HG02588 (cell line): Measurements from ENCODE around the gene ASB2.
A peak's percentile ranks its signal among the peaks of the same experiment; 100 is the strongest.

Experiments used
- ATAC-seq: cut with Tn5 transposase; IDR thresholded peaks from one replicate; pipeline ENCODE4 v1.9.1; 2021; ENCODE audit warnings: mild to moderate bottlenecking, moderate library complexity; ENCODE audit not compliant: unreplicated experiment

Gene ASB2

GRCh38 chr14:93981316-93982229, 5.2 kb upstream of the ASB2 start:
- ATAC-seq = no peak

- no peak for ATAC-seq
Measured at GRCh38 chr14:93980456-93981201, 4.3 kb upstream of the ASB2 start.

- no peak for ATAC-seq
Measured at GRCh38 chr14:93978735-93979134, 2.4 kb upstream of the ASB2 start.

- no peak for ATAC-seq
Measured at GRCh38 chr14:93977790-93978581, 1.6 kb upstream of the ASB2 start.

GRCh38 chr14:93977171-93977570, 801 bp upstream of the ASB2 start:
- ATAC-seq = no peak

- ATAC-seq = peak; percentile 69
Measured at GRCh38 chr14:93975791-93976476, 436 bp downstream of the ASB2 start.

GRCh38 chr14:93974833-93975232, 1.5 kb downstream of the ASB2 start:
- no peak for ATAC-seq

GRCh38 chr14:93974299-93974698, 2.1 kb downstream of the ASB2 start:
- ATAC-seq = no peak

GRCh38 chr14:93973607-93974006, 2.8 kb downstream of the ASB2 start:
- ATAC-seq = no peak

- ATAC-seq = no peak
Measured at GRCh38 chr14:93972618-93973205, 3.7 kb downstream of the ASB2 start.

GRCh38 chr14:93971635-93972027, 4.7 kb downstream of the ASB2 start:
- ATAC-seq = no peak

- ATAC-seq = peak; percentile 33
Measured at GRCh38 chr14:93970965-93971634, 5.3 kb downstream of the ASB2 start.

- no peak for ATAC-seq
Measured at GRCh38 chr14:93970585-93970964, 5.8 kb downstream of the ASB2 start.

GRCh38 chr14:93969082-93969828, 7.1 kb downstream of the ASB2 start:
- no peak for ATAC-seq

- ATAC-seq = peak; percentile 42
Measured at GRCh38 chr14:93967637-93968250, 8.6 kb downstream of the ASB2 start.

GRCh38 chr14:93965946-93966474, 10.4 kb downstream of the ASB2 start:
- ATAC-seq = no peak

- ATAC-seq = no peak
Measured at GRCh38 chr14:93965287-93965821, 11.0 kb downstream of the ASB2 start.

- ATAC-seq = no peak
Measured at GRCh38 chr14:93964820-93965286, 11.5 kb downstream of the ASB2 start.
